ENCODE data around the gene ZNF423.

DNA sequence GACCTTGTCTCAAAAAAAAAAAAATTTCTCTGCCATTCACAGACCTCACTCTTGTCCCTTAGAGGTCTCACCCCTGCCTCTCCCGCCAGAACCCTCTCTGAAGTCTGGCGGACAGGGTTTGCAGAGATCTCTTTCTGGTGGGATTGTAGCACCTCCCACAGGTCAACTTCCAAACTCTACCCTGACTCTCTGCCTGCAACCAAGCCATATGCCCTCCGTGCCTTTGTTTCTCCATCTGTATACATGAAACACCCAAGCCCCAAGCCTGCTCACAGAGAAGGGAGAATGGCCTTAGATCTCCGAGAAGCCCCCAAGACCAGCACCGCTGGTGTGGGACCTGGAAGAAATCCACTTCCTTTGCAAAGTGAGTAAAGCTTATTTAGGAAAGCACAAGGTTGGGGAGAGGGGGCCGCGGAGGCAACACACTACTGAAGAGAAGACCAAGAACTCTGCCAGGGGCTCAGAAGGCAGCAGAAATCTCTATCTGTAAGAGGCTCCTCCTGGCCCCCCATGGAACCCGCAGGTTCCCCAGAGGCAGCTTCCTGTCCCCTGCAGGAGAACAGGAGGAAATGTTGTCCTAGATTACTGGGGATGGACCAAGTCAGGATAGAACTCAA is 262.4 kb downstream of the ZNF423 start:
- no peak for TF ChIP-seq JUN (IDR thresholded peaks at IDR 0.05; ENCODE audit: borderline replicate concordance, low read depth, low read length)
- no peak for TF ChIP-seq JUN (CRISPR knock-in tag; IDR thresholded peaks at IDR 0.05; ENCODE audit: borderline replicate concordance)
- TF ChIP-seq MED1 (CRISPR knock-in tag; IDR thresholded peaks at IDR 0.05; ENCODE audit: borderline replicate concordance), result no peak
- TF ChIP-seq, protein P1, sequence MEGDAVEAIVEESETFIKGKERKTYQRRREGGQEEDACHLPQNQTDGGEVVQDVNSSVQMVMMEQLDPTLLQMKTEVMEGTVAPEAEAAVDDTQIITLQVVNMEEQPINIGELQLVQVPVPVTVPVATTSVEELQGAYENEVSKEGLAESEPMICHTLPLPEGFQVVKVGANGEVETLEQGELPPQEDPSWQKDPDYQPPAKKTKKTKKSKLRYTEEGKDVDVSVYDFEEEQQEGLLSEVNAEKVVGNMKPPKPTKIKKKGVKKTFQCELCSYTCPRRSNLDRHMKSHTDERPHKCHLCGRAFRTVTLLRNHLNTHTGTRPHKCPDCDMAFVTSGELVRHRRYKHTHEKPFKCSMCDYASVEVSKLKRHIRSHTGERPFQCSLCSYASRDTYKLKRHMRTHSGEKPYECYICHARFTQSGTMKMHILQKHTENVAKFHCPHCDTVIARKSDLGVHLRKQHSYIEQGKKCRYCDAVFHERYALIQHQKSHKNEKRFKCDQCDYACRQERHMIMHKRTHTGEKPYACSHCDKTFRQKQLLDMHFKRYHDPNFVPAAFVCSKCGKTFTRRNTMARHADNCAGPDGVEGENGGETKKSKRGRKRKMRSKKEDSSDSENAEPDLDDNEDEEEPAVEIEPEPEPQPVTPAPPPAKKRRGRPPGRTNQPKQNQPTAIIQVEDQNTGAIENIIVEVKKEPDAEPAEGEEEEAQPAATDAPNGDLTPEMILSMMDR (IDR thresholded peaks at IDR 0.05 in 2 of 3, conservative IDR thresholded peaks at IDR 0.05 in 1 of 3; ENCODE audit: insufficient read depth in 2 of 3, low read depth in 1 of 3, low read length in 3 of 3), result no peak; a peak in 1 of 6 replicates
- no peak for TF ChIP-seq HLTF (IDR thresholded peaks at IDR 0.05)
- no peak for TF ChIP-seq NBN (IDR thresholded peaks at IDR 0.05; ENCODE audit: low read depth)
- no peak for TF ChIP-seq NRF1 (conservative IDR thresholded peaks at IDR 0.05 in 1 of 2, IDR thresholded peaks at IDR 0.05 in 1 of 2)
- no peak for TF ChIP-seq GABPB1 (CRISPR knock-in tag; IDR thresholded peaks at IDR 0.05)
- no peak for TF ChIP-seq ZNF668 (CRISPR knock-in tag; IDR thresholded peaks at IDR 0.05)
- TF ChIP-seq, protein P2, sequence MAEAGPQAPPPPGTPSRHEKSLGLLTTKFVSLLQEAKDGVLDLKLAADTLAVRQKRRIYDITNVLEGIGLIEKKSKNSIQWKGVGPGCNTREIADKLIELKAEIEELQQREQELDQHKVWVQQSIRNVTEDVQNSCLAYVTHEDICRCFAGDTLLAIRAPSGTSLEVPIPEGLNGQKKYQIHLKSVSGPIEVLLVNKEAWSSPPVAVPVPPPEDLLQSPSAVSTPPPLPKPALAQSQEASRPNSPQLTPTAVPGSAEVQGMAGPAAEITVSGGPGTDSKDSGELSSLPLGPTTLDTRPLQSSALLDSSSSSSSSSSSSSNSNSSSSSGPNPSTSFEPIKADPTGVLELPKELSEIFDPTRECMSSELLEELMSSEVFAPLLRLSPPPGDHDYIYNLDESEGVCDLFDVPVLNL (CRISPR knock-in tag; IDR thresholded peaks at IDR 0.05; ENCODE audit: low read depth), result no peak
- TF ChIP-seq ZBTB7A (IDR thresholded peaks at IDR 0.05; ENCODE audit: borderline replicate concordance, control insufficient read depth, low read depth, low read length), result no peak
- no peak for TF ChIP-seq CCNT2 (IDR thresholded peaks at IDR 0.05; ENCODE audit: borderline replicate concordance, extremely low read depth, insufficient read length, low read depth, low read length)
- TF ChIP-seq NFE2L1 (tag; IDR thresholded peaks at IDR 0.05; ENCODE audit: borderline replicate concordance, low read depth), result no peak
